IMR-90 (cell line): ENCODE data around the gene BRIP1. TPM values are rescaled to one million over a fixed set of nuclear protein-coding genes. Genes with fewer than 3 reads are reported as not detected.

Experiments used
- ATAC-seq: fragments of 200-7000 bp; cut with Tn5 transposase; 2 replicates; pipeline ENCODE4 v1.9.1; 2020; ENCODE audit warnings: low read depth, mild to moderate bottlenecking, moderate library complexity
- BruUV-seq: library from RNA; stranded (reverse); fragments of 400-500 nt; replicated peaks from 2 replicates; lab custom pipeline; 2021; lab: Mats Ljungman, UMichigan
- CTCF ChIA-PET: fragments of 300-600 bp; formaldehyde crosslinking; extraction: SDS; loops from one replicate; lab custom pipeline; 2021; ENCODE audit warnings: antibody characterized with exemption; lab: Yijun Ruan, JAX
- POLR2A ChIA-PET: fragments of 300-600 bp; sonication (Branson Sonifier 250); formaldehyde crosslinking; loops from one replicate; lab custom pipeline; 2022; ENCODE audit warnings: antibody characterized with exemption; ENCODE audit not compliant: unreplicated experiment; lab: Charles Lee
- DNase-seq: peaks from one replicate; pipeline ENCODE4 v3.0.0; 2013
- H2AFZ ChIP-seq: replicated peaks from 2 replicates; pipeline ENCODE3; 2013; ENCODE audit warnings: low read length, mild to moderate bottlenecking; ENCODE audit not compliant: poor library complexity
- H2AK5ac ChIP-seq: 2 replicates; pipeline ENCODE4 v1.6.1; 2013; ENCODE audit warnings: low read depth, low read length, inconsistent platforms
- H2AK9ac ChIP-seq: replicated peaks from 2 replicates; pipeline ENCODE3; 2013; ENCODE audit warnings: mild to moderate bottlenecking, low read depth, low read length, moderate library complexity; ENCODE audit not compliant: poor library complexity
- H2BK120ac ChIP-seq: 2 replicates; pipeline ENCODE4 v1.6.1; 2013; ENCODE audit warnings: low read depth, low read length, inconsistent platforms
- H2BK15ac ChIP-seq: 3 replicates; pipeline ENCODE4 v1.6.1; 2013; ENCODE audit warnings: low read depth, low read length, inconsistent platforms
- H2BK20ac ChIP-seq: 2 replicates; pipeline ENCODE4 v1.6.1; 2013; ENCODE audit warnings: low read depth, mild to moderate bottlenecking, inconsistent platforms, low read length, moderate library complexity
- H2BK5ac ChIP-seq: 2 replicates; pipeline ENCODE4 v1.6.1; 2013; ENCODE audit warnings: mild to moderate bottlenecking, low read depth, low read length, inconsistent platforms; ENCODE audit not compliant: poor library complexity, severe bottlenecking
- H3K14ac ChIP-seq: replicated peaks from 2 replicates; pipeline ENCODE4 v1.6.1; 2013; ENCODE audit warnings: low read depth, low read length, inconsistent platforms
- H3K18ac ChIP-seq: 2 replicates; pipeline ENCODE4 v1.6.1; 2013; ENCODE audit warnings: low read depth, low read length, control low read depth
- H3K23ac ChIP-seq: 2 replicates; pipeline ENCODE4 v1.6.1; 2013; ENCODE audit warnings: low read depth, low read length, inconsistent platforms
- H3K27ac ChIP-seq: 2 replicates; pipeline ENCODE4 v1.5.1; 2013; ENCODE audit warnings: mild to moderate bottlenecking, control low read depth, low read length; ENCODE audit not compliant: insufficient read depth
- H3K27me3 ChIP-seq: 2 replicates; pipeline ENCODE4 v1.6.1; 2013; ENCODE audit warnings: low read length; ENCODE audit not compliant: control insufficient read depth, insufficient read depth
- H3K36me3 ChIP-seq: 2 replicates; pipeline ENCODE4 v1.6.1; 2013; ENCODE audit warnings: low read length, mixed read lengths; ENCODE audit not compliant: control insufficient read depth, insufficient read depth
- H3K4ac ChIP-seq: 2 replicates; pipeline ENCODE4 v1.6.1; 2013; ENCODE audit warnings: low read depth, low read length, inconsistent platforms
- H3K4me1 ChIP-seq: 2 replicates; pipeline ENCODE4 v1.6.1; 2013; ENCODE audit warnings: low read length, mixed read lengths; ENCODE audit not compliant: control insufficient read depth, insufficient read depth
- H3K4me2 ChIP-seq: 2 replicates; pipeline ENCODE4 v1.6.1; 2013; ENCODE audit warnings: low read depth, mild to moderate bottlenecking, control low read depth, low read length, moderate library complexity
- H3K4me3 ChIP-seq: 2 replicates; pipeline ENCODE4 v1.5.1; 2013; ENCODE audit warnings: low read depth, mild to moderate bottlenecking, control low read depth, low read length, moderate library complexity; ENCODE audit not compliant: insufficient read depth
- H3K56ac ChIP-seq: 2 replicates; pipeline ENCODE4 v1.6.1; 2013; ENCODE audit warnings: low read length, inconsistent platforms; ENCODE audit not compliant: insufficient read depth; ENCODE audit errors: extremely low read depth
- H3K79me1 ChIP-seq, 2 experiments: 2 replicates each; pipeline ENCODE4 v1.6.1; 2013; ENCODE audit warnings: low read length in 2 of 2, inconsistent platforms in 1 of 2, low read depth in 1 of 2
- H3K9ac ChIP-seq: 2 replicates; pipeline ENCODE4 v1.6.1; 2013; ENCODE audit warnings: low read depth, low read length, control low read depth
- H3K9me1 ChIP-seq: 2 replicates; pipeline ENCODE4 v1.6.1; 2013; ENCODE audit warnings: low read length, inconsistent platforms; ENCODE audit not compliant: insufficient read depth
- H3K9me3 ChIP-seq: 2 replicates; pipeline ENCODE4 v1.6.1; 2013; ENCODE audit warnings: low read length; ENCODE audit not compliant: control insufficient read depth, insufficient read depth
- H4K20me1 ChIP-seq: 2 replicates; pipeline ENCODE4 v1.6.1; 2013; ENCODE audit warnings: low read length, inconsistent platforms; ENCODE audit not compliant: insufficient read depth
- H4K5ac ChIP-seq: 2 replicates; pipeline ENCODE4 v1.6.1; 2013; ENCODE audit warnings: mild to moderate bottlenecking, low read depth, low read length, control low read depth
- H4K8ac ChIP-seq, 2 experiments: 2 replicates each; pipeline ENCODE4 v1.6.1; 2013; ENCODE audit warnings: low read depth in 2 of 2, low read length in 2 of 2, control low read depth in 1 of 2, inconsistent platforms in 1 of 2
- H4K91ac ChIP-seq: 2 replicates; pipeline ENCODE4 v1.6.1; 2013; ENCODE audit warnings: low read depth, low read length, inconsistent platforms; ENCODE audit not compliant: insufficient read depth
- BHLHE40 ChIP-seq: fragments of 150-350 bp; IDR thresholded peaks from 2 replicates; pipeline ENCODE4 v1.6.1; 2016; ENCODE audit warnings: mild to moderate bottlenecking, low read depth, low read length
- CEBPB ChIP-seq: IDR thresholded peaks from 2 replicates; pipeline ENCODE4 v1.6.1; 2012; ENCODE audit warnings: low read depth, low read length, improper control_type of control experiment
- CHD1 ChIP-seq: IDR thresholded peaks from 2 replicates; pipeline ENCODE4 v1.6.1; 2012; ENCODE audit warnings: low read depth, low read length, improper control_type of control experiment
- FOS ChIP-seq: fragments of 150-350 bp; IDR thresholded peaks from 2 replicates; pipeline ENCODE4 v1.6.1; 2016; ENCODE audit warnings: low read depth, low read length
- MAFK ChIP-seq: IDR thresholded peaks from 2 replicates; pipeline ENCODE4 v1.6.1; 2012; ENCODE audit warnings: low read depth, low read length, improper control_type of control experiment
- MAZ ChIP-seq: IDR thresholded peaks from 2 replicates; pipeline ENCODE4 v1.6.1; 2012; ENCODE audit warnings: low read depth, mild to moderate bottlenecking, low read length, improper control_type of control experiment, moderate library complexity, borderline replicate concordance
- MXI1 ChIP-seq: IDR thresholded peaks from 2 replicates; pipeline ENCODE4 v1.6.1; 2012; ENCODE audit warnings: low read depth, mild to moderate bottlenecking, low read length, moderate library complexity, borderline replicate concordance
- NFE2L2 ChIP-seq: fragments of 150-350 bp; IDR thresholded peaks from 2 replicates; pipeline ENCODE4 v1.6.1; 2016; ENCODE audit warnings: low read depth, mild to moderate bottlenecking, low read length
- POLR2A ChIP-seq: IDR thresholded peaks from 2 replicates; pipeline ENCODE4 v1.6.1; 2012; ENCODE audit warnings: mild to moderate bottlenecking, low read depth, low read length
- RAD21 ChIP-seq: IDR thresholded peaks from 2 replicates; pipeline ENCODE4 v1.6.1; 2012; ENCODE audit warnings: low read length, improper control_type of control experiment
- RCOR1 ChIP-seq: IDR thresholded peaks from 2 replicates; pipeline ENCODE4 v1.6.1; 2012; ENCODE audit warnings: mild to moderate bottlenecking, low read length, improper control_type of control experiment; ENCODE audit not compliant: insufficient replicate concordance
- RFX5 ChIP-seq: IDR thresholded peaks from 2 replicates; pipeline ENCODE4 v1.8.0; 2012; ENCODE audit warnings: low read depth, mild to moderate bottlenecking, low read length, moderate library complexity
- SMC3 ChIP-seq: fragments of 150-350 bp; IDR thresholded peaks from 2 replicates; pipeline ENCODE4 v1.6.1; 2016; ENCODE audit warnings: low read depth, mild to moderate bottlenecking, antibody characterized with exemption, low read length, moderate library complexity
- WGBS, 2 experiments: methylation state at CpG; one replicate each; pipeline versions ENCODE4 v1.1.5 to v1.1.7; 2013; ENCODE audit warnings: missing lambda C conversion rate in 2 of 2; ENCODE audit not compliant: insufficient read length in 1 of 2; ENCODE audit errors: extremely low coverage in 2 of 2; 5-methylcytosine and 5-hydroxymethylcytosine counted together
- dilution Hi-C: fragments of 300-500 bp; cut with HindIII; formaldehyde crosslinking; loops from one replicate; pipeline ENCODE4 v1.14.3; 2018; ENCODE audit warnings: low sequenced_read_pairs; ENCODE audit not compliant: unreplicated experiment
- in situ Hi-C: fragments of 300-500 bp; cut with MboI; formaldehyde crosslinking; loops from 3 replicates; pipeline ENCODE4 v1.14.3; 2019; ENCODE audit warnings: low sequenced_read_pairs, inconsistent platforms, mixed read lengths
- intact Hi-C: fragments of 100-400 bp; cut with micrococcal nuclease; formaldehyde crosslinking; loops from 2 replicates; pipeline ENCODE4 v1.10.0; 2022
- polyA plus RNA-seq, 3 experiments: library from polyadenylated mRNA; depleted of rRNA; stranded (reverse); fragments of >200 nt; gene quantifications; 2 replicates each; pipeline ENCODE4 v1.2.3, GENCODE V29; 2012; ENCODE audit warnings: low replicate concordance in 1 of 3
- total RNA-seq: library from RNA; depleted of rRNA; stranded (reverse); fragments of >200 nt; gene quantifications from 2 replicates; pipeline ENCODE4 v1.2.3, GENCODE V29; 2012
- TF ChIP-seq, protein P1 (sequence below): fragments of 150-350 bp; IDR thresholded peaks from 2 replicates; pipeline ENCODE4 v1.6.1; 2017; ENCODE audit warnings: mild to moderate bottlenecking, antibody characterized with exemption, low read length, low read depth
- TF ChIP-seq, protein P2 (sequence below): fragments of 150-350 bp; IDR thresholded peaks from 2 replicates; pipeline ENCODE4 v1.6.1; 2016; ENCODE audit warnings: low read depth, mild to moderate bottlenecking, low read length, moderate library complexity, borderline replicate concordance
- TF ChIP-seq, protein P3 (sequence below): conservative IDR thresholded peaks from 2 replicates; pipeline ENCODE4 v1.5.1; 2012; ENCODE audit warnings: mild to moderate bottlenecking, low read depth, low read length, improper control_type of control experiment

Gene BRIP1
- total and polyA plus RNA-seq, 2 of the 4 experiments (the other 2 are of a cell fraction), result 6.1 to 19.7 TPM

DNA sequence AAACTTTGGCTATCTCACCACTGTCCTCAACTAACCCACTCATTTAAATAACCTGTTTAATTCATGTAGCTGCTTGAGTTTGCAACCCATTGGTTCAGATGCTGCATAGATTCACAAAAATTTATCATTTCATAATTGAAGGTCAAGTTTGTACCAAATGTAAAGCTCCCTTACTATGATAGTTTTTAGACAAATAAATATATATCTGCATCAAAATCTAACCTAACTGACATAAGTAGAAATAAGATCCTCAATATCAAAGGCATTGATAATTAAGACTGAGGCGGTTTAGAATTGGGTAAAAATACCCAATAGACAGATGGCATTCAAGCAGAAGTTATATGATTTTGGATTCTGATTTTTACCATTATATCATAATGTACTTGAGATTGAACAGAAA lies 139.4 kb downstream of the BRIP1 start:
- BruUV-seq, result no TSS peak
- H3K56ac ChIP-seq, result no peak overlapping the region
- no peak overlapping the region for H2BK20ac ChIP-seq
- CTCF ChIA-PET, result no interaction called here
- no peaks in the 10 kb centered on the region for H3K27me3 ChIP-seq
- intact Hi-C loops (no loop called here), dilution Hi-C loops (no loop called here), in situ Hi-C loops (no loop called here)
- no peak for ATAC-seq
- no peak overlapping the region for H2BK5ac ChIP-seq
- H3K23ac ChIP-seq, result no peak overlapping the region
- TF ChIP-seq RCOR1 (no peak), SMC3 (no peak), BHLHE40 (no peak), MAFK (no peak), NFE2L2 (no peak), POLR2A (no peak), CHD1 (no peak), MAZ (no peak), MXI1 (no peak), RAD21 (no peak), CEBPB (no peak), FOS (no peak), RFX5 (no peak)
- TF ChIP-seq, protein P1, sequence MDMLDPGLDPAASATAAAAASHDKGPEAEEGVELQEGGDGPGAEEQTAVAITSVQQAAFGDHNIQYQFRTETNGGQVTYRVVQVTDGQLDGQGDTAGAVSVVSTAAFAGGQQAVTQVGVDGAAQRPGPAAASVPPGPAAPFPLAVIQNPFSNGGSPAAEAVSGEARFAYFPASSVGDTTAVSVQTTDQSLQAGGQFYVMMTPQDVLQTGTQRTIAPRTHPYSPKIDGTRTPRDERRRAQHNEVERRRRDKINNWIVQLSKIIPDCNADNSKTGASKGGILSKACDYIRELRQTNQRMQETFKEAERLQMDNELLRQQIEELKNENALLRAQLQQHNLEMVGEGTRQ, result no peak
- TF ChIP-seq, protein P2, sequence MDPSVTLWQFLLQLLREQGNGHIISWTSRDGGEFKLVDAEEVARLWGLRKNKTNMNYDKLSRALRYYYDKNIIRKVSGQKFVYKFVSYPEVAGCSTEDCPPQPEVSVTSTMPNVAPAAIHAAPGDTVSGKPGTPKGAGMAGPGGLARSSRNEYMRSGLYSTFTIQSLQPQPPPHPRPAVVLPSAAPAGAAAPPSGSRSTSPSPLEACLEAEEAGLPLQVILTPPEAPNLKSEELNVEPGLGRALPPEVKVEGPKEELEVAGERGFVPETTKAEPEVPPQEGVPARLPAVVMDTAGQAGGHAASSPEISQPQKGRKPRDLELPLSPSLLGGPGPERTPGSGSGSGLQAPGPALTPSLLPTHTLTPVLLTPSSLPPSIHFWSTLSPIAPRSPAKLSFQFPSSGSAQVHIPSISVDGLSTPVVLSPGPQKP, result no peak
- TF ChIP-seq, protein P3, sequence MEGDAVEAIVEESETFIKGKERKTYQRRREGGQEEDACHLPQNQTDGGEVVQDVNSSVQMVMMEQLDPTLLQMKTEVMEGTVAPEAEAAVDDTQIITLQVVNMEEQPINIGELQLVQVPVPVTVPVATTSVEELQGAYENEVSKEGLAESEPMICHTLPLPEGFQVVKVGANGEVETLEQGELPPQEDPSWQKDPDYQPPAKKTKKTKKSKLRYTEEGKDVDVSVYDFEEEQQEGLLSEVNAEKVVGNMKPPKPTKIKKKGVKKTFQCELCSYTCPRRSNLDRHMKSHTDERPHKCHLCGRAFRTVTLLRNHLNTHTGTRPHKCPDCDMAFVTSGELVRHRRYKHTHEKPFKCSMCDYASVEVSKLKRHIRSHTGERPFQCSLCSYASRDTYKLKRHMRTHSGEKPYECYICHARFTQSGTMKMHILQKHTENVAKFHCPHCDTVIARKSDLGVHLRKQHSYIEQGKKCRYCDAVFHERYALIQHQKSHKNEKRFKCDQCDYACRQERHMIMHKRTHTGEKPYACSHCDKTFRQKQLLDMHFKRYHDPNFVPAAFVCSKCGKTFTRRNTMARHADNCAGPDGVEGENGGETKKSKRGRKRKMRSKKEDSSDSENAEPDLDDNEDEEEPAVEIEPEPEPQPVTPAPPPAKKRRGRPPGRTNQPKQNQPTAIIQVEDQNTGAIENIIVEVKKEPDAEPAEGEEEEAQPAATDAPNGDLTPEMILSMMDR, result no peak
- H3K36me3 ChIP-seq, result no peaks in the 10 kb centered on the region
- no peaks in the 10 kb centered on the region for H3K79me1 ChIP-seq
- H3K9me3 ChIP-seq, result no peaks in the 10 kb centered on the region
- H3K4ac ChIP-seq, result no peak overlapping the region
- no CpG with 5 or more reads among the region's 1 CpG for WGBS, 2 experiments
- H2AK5ac ChIP-seq, result no peak overlapping the region
- H4K91ac ChIP-seq, result no peak overlapping the region
- H3K18ac ChIP-seq, result no peak overlapping the region
- H3K4me1 ChIP-seq, result no peaks in the 10 kb centered on the region
- H3K14ac ChIP-seq, result no peak overlapping the region
- H3K4me2 ChIP-seq, result no peak overlapping the region
- no peak overlapping the region for H2BK120ac ChIP-seq
- no peak overlapping the region for H4K5ac ChIP-seq
- no peak overlapping the region for H3K9ac ChIP-seq
- no peak for DNase-seq
- no peak overlapping the region for H3K27ac ChIP-seq
- no peaks in the 10 kb centered on the region for H4K20me1 ChIP-seq
- POLR2A ChIA-PET, result no interaction called here
- H2AK9ac ChIP-seq, result no peak overlapping the region
- H2BK15ac ChIP-seq, result no peak overlapping the region
- H2AFZ ChIP-seq, result no peak overlapping the region
- H4K8ac ChIP-seq, result no peak overlapping the region
- H3K9me1 ChIP-seq, result no peaks in the 10 kb centered on the region; the same call in 1 of the 2 replicates
- H3K4me3 ChIP-seq, result no peak overlapping the region
